Parathyroid adenoma (tissue), 2 donors: ENCODE measurements around the gene GIMAP8.
"Not testable (repeated sequence)": the region's sequence is repeated elsewhere in the genome, so short reads cannot be mapped to it uniquely, and the experiment has no call there.

Source experiments
- H2AFZ ChIP-seq: fragments of 300-600 bp; sonication (generic); one replicate; pipeline ENCODE4 v1.7.0; 2017; ENCODE audit warnings: antibody characterized with exemption, mild to moderate bottlenecking
- H3K27ac ChIP-seq: fragments of 300-600 bp; sonication (generic); one replicate; pipeline ENCODE4 v1.7.0; 2017
- H3K27me3 ChIP-seq: fragments of 300-600 bp; sonication (generic); one replicate; pipeline ENCODE4 v1.7.0; 2017; ENCODE audit warnings: low read length; ENCODE audit not compliant: control insufficient read depth, insufficient read depth
- H3K36me3 ChIP-seq: fragments of 300-600 bp; sonication (generic); one replicate; pipeline ENCODE4 v1.7.0; 2017; ENCODE audit warnings: low read length; ENCODE audit not compliant: control insufficient read depth, insufficient read depth
- H3K4me1 ChIP-seq: fragments of 300-600 bp; sonication (generic); one replicate; pipeline ENCODE4 v1.7.0; 2017; ENCODE audit warnings: control low read depth
- H3K4me2 ChIP-seq: fragments of 300-600 bp; sonication (generic); one replicate; pipeline ENCODE4 v1.7.0; 2017; ENCODE audit warnings: low read length
- H3K4me3 ChIP-seq: fragments of 300-600 bp; sonication (generic); one replicate; pipeline ENCODE4 v1.7.0; 2017; ENCODE audit warnings: low read depth, low read length
- H3K79me2 ChIP-seq: fragments of 300-600 bp; sonication (generic); one replicate; pipeline ENCODE4 v1.7.0; 2017; ENCODE audit warnings: control low read depth
- H3K9ac ChIP-seq: fragments of 300-600 bp; sonication (generic); one replicate; pipeline ENCODE4 v1.7.0; 2017; ENCODE audit warnings: mild to moderate bottlenecking
- H3K9me3 ChIP-seq: fragments of 300-600 bp; sonication (generic); one replicate; pipeline ENCODE4 v1.7.0; 2017; ENCODE audit warnings: low read length; ENCODE audit not compliant: control insufficient read depth
- TF ChIP-seq, protein P1 (sequence below): fragments of 300-600 bp; sonication (generic); IDR thresholded peaks from one replicate; pipeline ENCODE4 v1.7.0; 2017; ENCODE audit warnings: antibody characterized with exemption, mild to moderate bottlenecking
- donor health status: primary hyperparathyroidism.

GIMAP8 gene

DNA sequence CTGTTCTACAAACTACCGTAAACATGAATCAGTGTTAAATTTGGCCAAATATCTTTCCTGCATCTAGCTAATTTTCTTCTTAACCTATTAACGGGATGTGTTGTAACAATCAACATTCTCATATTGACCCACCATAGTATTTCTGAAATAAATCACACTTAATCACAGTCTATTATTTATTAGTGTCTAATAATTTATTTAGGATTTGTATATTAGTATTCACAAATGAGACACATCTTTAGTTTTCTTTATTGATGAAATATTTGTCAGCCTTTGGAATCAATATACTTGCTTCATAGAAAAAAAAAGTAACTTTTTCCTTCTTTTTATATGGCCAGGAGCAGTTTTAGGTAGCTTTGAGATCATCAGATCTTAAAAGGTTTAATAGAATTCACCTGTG, 68.9 kb downstream of the GIMAP8 start:
- Histone ChIP-seq H2AFZ (no peak overlapping the region), H3K36me3 (no peaks in the 10 kb centered on the region), H3K79me2 (no peaks in the 10 kb centered on the region), H3K4me1 (no peaks in the 10 kb centered on the region), H3K27me3 (no peaks in the 10 kb centered on the region), H3K9ac (no peak overlapping the region), H3K4me3 (no peak overlapping the region), H3K27ac (peak overlapping the region; percentile 33), H3K4me2 (no peak overlapping the region), H3K9me3 (no peaks in the 10 kb centered on the region)
- TF ChIP-seq, protein P1, sequence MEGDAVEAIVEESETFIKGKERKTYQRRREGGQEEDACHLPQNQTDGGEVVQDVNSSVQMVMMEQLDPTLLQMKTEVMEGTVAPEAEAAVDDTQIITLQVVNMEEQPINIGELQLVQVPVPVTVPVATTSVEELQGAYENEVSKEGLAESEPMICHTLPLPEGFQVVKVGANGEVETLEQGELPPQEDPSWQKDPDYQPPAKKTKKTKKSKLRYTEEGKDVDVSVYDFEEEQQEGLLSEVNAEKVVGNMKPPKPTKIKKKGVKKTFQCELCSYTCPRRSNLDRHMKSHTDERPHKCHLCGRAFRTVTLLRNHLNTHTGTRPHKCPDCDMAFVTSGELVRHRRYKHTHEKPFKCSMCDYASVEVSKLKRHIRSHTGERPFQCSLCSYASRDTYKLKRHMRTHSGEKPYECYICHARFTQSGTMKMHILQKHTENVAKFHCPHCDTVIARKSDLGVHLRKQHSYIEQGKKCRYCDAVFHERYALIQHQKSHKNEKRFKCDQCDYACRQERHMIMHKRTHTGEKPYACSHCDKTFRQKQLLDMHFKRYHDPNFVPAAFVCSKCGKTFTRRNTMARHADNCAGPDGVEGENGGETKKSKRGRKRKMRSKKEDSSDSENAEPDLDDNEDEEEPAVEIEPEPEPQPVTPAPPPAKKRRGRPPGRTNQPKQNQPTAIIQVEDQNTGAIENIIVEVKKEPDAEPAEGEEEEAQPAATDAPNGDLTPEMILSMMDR, result no peak

DNA sequence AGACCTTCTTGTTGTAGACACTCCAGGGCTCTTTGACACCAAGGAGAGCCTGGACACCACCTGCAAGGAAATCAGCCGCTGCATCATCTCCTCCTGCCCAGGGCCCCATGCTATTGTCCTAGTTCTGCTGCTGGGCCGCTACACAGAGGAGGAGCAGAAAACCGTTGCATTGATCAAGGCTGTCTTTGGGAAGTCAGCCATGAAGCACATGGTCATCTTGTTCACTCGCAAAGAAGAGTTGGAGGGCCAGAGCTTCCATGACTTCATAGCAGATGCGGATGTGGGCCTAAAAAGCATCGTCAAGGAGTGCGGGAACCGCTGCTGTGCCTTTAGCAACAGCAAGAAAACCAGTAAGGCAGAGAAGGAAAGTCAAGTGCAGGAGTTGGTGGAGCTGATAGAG, 69.7 kb downstream of the GIMAP8 start:
- TF ChIP-seq, protein P1, result no peak
- Histone ChIP-seq H3K4me1 (no peaks in the 10 kb centered on the region), H3K4me2 (peak overlapping the region; percentile 22), H3K27me3 (no peaks in the 10 kb centered on the region), H2AFZ (no peak overlapping the region), H3K4me3 (no peak overlapping the region), H3K27ac (peak overlapping the region; percentile 33), H3K36me3 (no peaks in the 10 kb centered on the region), H3K9ac (no peak overlapping the region), H3K79me2 (no peaks in the 10 kb centered on the region), H3K9me3 (no peaks in the 10 kb centered on the region)

DNA sequence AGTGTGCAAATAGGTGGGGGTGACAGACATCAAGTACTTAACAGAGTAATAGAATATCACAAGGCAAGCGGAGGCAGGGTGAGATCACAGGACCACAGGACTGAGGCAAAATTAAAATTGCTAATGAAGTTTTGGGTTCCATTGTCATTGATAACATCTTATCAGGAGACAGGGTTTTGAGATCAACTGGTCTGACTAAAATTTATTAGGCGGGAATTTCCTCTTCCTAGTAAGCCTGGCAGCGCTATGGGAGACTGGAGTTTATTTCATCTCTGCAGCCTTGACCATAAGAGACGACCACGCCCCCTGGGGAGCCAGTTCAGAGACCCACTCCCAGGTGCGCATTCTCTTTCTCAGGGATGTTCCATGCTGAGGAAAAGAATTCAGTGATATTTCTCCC, 72.5 kb downstream of the GIMAP8 start:
- H3K4me2 ChIP-seq, H2AFZ ChIP-seq, H3K4me3 ChIP-seq, H3K27ac ChIP-seq, H3K4me1 ChIP-seq, H3K27me3 ChIP-seq, H3K9ac ChIP-seq, H3K79me2 ChIP-seq, H3K9me3 ChIP-seq, H3K36me3 ChIP-seq: not testable (repeated sequence)

DNA sequence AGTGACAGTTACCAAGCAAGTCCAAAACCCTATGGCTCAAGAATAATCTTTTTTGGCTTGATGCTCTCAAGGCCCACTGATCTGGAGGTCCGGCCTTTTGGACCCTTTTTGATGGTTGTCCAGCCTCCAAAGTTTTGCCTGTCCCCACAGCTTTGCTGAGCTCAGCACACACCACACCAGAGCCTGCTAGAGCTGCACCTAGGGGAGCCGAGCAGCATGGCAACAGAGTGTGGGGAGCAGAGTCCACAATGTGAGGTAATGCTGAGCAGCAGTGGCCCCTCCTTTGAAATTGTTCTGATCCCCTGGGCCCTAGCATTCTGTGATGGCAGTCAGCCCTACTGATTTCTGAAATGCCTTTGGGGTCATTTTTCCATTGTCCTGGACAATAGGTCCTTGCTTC, 73.6 kb downstream of the GIMAP8 start:
- Histone ChIP-seq H3K4me1 (no peaks in the 10 kb centered on the region), H2AFZ (no peak overlapping the region), H3K9me3 (no peaks in the 10 kb centered on the region), H3K36me3 (no peaks in the 10 kb centered on the region), H3K27ac (no peak overlapping the region), H3K27me3 (no peaks in the 10 kb centered on the region), H3K4me2 (no peak overlapping the region), H3K79me2 (no peaks in the 10 kb centered on the region), H3K4me3 (no peak overlapping the region), H3K9ac (no peak overlapping the region)
- TF ChIP-seq, protein P1, result no peak
